Keratinocyte (primary cell): ENCODE data around the gene XRCC1. TPM values are rescaled to one million over a fixed set of nuclear protein-coding genes. Genes with fewer than 3 reads are reported as not detected.

Source experiments
- DNase-seq: peaks from one replicate; pipeline ENCODE4 v3.0.0-alpha.2; 2011; ENCODE audit warnings: low read depth, missing footprints, low spot score
- FAIRE-seq: peaks from 2 replicates; lab custom pipeline; 2011; peaks lifted over from hg19 to GRCh38; lab: Jason Lieb, UNC
- H2AFZ ChIP-seq: 2 replicates; pipeline ENCODE4 v1.6.0; 2012; ENCODE audit warnings: low read length, control low read depth, inconsistent platforms; ENCODE audit not compliant: control insufficient read depth
- H3K27ac ChIP-seq: 2 replicates; pipeline ENCODE4 v1.5.1; 2011; ENCODE audit warnings: low read length; ENCODE audit not compliant: control insufficient read depth, insufficient read depth
- H3K27me3 ChIP-seq: 3 replicates; pipeline ENCODE4 v1.6.0; 2011; ENCODE audit warnings: low read length; ENCODE audit not compliant: control insufficient read depth, insufficient read depth; ENCODE audit errors: extremely low read depth
- H3K36me3 ChIP-seq, 2 experiments: 2 replicates in 1 of 2; 3 replicates in 1 of 2; pipeline ENCODE4 v1.5.1; 2011; ENCODE audit warnings: low read length in 2 of 2, mild to moderate bottlenecking in 1 of 2; ENCODE audit not compliant: control insufficient read depth in 2 of 2, insufficient read depth in 2 of 2; ENCODE audit errors: extremely low read depth in 1 of 2
- H3K4me1 ChIP-seq: 3 replicates; pipeline ENCODE4 v1.5.1; 2011; ENCODE audit warnings: low read length; ENCODE audit not compliant: control insufficient read depth, insufficient read depth; ENCODE audit errors: extremely low read depth
- H3K4me2 ChIP-seq: 3 replicates; pipeline ENCODE4 v1.6.0; 2011; ENCODE audit warnings: low read depth, low read length; ENCODE audit not compliant: control insufficient read depth, insufficient read depth; ENCODE audit errors: extremely low read depth
- H3K4me3 ChIP-seq, 3 experiments: fragments of 200-600 bp in 1 of 3; sonication (generic) in 1 of 3; 2 replicates in 2 of 3; 3 replicates in 1 of 3; pipeline ENCODE4 v1.5.1; 2011 to 2016; ENCODE audit warnings: low read length in 3 of 3, mild to moderate bottlenecking in 3 of 3, control low read depth in 2 of 3, inconsistent platforms in 1 of 3, low read depth in 1 of 3, mixed read lengths in 1 of 3, mixed run types in 1 of 3, moderate library complexity in 1 of 3; ENCODE audit not compliant: control insufficient read depth in 2 of 3, insufficient read depth in 2 of 3; ENCODE audit errors: extremely low read depth in 1 of 3
- H3K79me2 ChIP-seq: 2 replicates; pipeline ENCODE4 v1.6.0; 2012; ENCODE audit warnings: low read length; ENCODE audit not compliant: control insufficient read depth, insufficient read depth
- H3K9ac ChIP-seq: 3 replicates; pipeline ENCODE4 v1.6.0; 2011; ENCODE audit warnings: low read length; ENCODE audit not compliant: control insufficient read depth, insufficient read depth; ENCODE audit errors: extremely low read depth
- H3K9me1 ChIP-seq: 3 replicates; pipeline ENCODE4 v1.6.0; 2011; ENCODE audit warnings: low read length; ENCODE audit not compliant: control insufficient read depth, insufficient read depth; ENCODE audit errors: extremely low read depth
- H3K9me3 ChIP-seq: 2 replicates; pipeline ENCODE4 v1.5.1; 2012; ENCODE audit warnings: low read depth, low read length; ENCODE audit not compliant: control insufficient read depth
- H4K20me1 ChIP-seq: 3 replicates; pipeline ENCODE4 v1.6.0; 2011; ENCODE audit warnings: low read length; ENCODE audit not compliant: control insufficient read depth, insufficient read depth; ENCODE audit errors: extremely low read depth
- EZH2 ChIP-seq: IDR thresholded peaks from one replicate; pipeline ENCODE4 v1.6.1; 2012; ENCODE audit warnings: inconsistent platforms, mild to moderate bottlenecking, low read length, moderate library complexity
- dilution Hi-C: fragments of 300-500 bp; cut with MboI; formaldehyde crosslinking; loops from one replicate; pipeline ENCODE4 v1.7.0; 2020; ENCODE audit warnings: low sequenced_read_pairs; ENCODE audit not compliant: extremely low pct_ligation_motif_present
- polyA plus RNA-seq, 5 experiments: library from polyadenylated mRNA; depleted of rRNA in 3 of 5; stranded (reverse) in 3 of 5; stranded (forward) in 1 of 5; unstranded in 1 of 5; fragments of >200 nt; gene quantifications; 1 replicate in 1 of 5; 2 replicates in 3 of 5; 3 replicates in 1 of 5; pipeline versions ENCODE4 v1.2.1 to v1.2.3, GENCODE V29; 2011 to 2012; ENCODE audit warnings: missing spikeins in 2 of 5, low read depth in 1 of 5, low replicate concordance in 1 of 5
- TF ChIP-seq, protein P1 (sequence below), 3 experiments: IDR thresholded peaks in 1 of 3; conservative IDR thresholded peaks in 1 of 3; optimal IDR thresholded peaks in 1 of 3; 2 replicates in 2 of 3; 3 replicates in 1 of 3; pipeline versions ENCODE3 to v1.5.1; 2011; ENCODE audit warnings: low read length in 3 of 3, mild to moderate bottlenecking in 3 of 3, moderate library complexity in 2 of 3, control low read depth in 1 of 3, inconsistent platforms in 1 of 3; ENCODE audit not compliant: insufficient read depth in 2 of 3; ENCODE audit errors: extremely low read depth in 1 of 3

Gene XRCC1
- polyA plus RNA-seq, 1 donor (not counting 4 experiments of a cell fraction or from before 2014, with no cell fraction given): 16.3 TPM

DNA sequence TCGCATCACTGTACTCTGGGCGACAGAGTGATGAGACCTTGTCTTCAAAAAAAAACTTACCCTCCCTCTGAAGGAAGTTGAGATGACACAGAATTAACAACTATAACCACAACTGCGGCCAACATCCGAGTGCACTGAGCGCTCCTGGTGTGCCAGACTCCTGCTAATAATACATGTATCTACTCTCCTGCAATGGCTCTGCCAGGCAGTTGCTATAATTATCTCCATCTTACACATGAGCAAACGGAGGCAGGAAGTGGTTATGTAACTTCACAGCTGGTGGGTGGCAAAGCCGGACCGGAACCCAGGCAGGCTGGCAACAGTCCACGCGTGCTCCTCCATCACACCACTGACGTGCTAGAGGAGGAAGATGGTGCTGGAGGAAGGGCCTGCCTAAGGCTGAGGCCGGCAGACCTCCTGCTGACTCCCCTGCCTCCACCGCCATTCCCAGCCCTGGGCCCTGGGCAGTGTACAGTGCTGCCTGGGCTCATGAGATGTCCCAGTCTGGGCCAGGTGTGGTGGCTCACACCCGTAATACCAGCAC lies 12.6 kb downstream of the XRCC1 start:
- Histone ChIP-seq H3K4me3 (no peak overlapping the region), H3K4me2 (no peak overlapping the region), H3K79me2 (no peaks in the 10 kb centered on the region), H3K4me1 (no peaks in the 10 kb centered on the region), H3K27me3 (no peaks in the 10 kb centered on the region), H3K27ac (no peak overlapping the region), H2AFZ (no peak overlapping the region), H3K9me3 (no peaks in the 10 kb centered on the region), H3K9me1 (no peaks in the 10 kb centered on the region), H3K36me3 (peaks cover 1 to 3% of the 10 kb centered on the region in 2 experiments), H3K9ac (no peak overlapping the region), H4K20me1 (no peaks in the 10 kb centered on the region)
- FAIRE-seq (peak; percentile 58), DNase-seq (no peak)
- dilution Hi-C loops: no loop called here
- TF ChIP-seq EZH2: no peak
- TF ChIP-seq, protein P1, sequence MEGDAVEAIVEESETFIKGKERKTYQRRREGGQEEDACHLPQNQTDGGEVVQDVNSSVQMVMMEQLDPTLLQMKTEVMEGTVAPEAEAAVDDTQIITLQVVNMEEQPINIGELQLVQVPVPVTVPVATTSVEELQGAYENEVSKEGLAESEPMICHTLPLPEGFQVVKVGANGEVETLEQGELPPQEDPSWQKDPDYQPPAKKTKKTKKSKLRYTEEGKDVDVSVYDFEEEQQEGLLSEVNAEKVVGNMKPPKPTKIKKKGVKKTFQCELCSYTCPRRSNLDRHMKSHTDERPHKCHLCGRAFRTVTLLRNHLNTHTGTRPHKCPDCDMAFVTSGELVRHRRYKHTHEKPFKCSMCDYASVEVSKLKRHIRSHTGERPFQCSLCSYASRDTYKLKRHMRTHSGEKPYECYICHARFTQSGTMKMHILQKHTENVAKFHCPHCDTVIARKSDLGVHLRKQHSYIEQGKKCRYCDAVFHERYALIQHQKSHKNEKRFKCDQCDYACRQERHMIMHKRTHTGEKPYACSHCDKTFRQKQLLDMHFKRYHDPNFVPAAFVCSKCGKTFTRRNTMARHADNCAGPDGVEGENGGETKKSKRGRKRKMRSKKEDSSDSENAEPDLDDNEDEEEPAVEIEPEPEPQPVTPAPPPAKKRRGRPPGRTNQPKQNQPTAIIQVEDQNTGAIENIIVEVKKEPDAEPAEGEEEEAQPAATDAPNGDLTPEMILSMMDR (optimal IDR thresholded peaks at IDR 0.05 in 1 of 3, IDR thresholded peaks at IDR 0.05 in 1 of 3, conservative IDR thresholded peaks at IDR 0.05 in 1 of 3; ENCODE audit: extremely low read depth in 1 of 3, insufficient read depth in 2 of 3, low read length in 3 of 3): no peak

DNA sequence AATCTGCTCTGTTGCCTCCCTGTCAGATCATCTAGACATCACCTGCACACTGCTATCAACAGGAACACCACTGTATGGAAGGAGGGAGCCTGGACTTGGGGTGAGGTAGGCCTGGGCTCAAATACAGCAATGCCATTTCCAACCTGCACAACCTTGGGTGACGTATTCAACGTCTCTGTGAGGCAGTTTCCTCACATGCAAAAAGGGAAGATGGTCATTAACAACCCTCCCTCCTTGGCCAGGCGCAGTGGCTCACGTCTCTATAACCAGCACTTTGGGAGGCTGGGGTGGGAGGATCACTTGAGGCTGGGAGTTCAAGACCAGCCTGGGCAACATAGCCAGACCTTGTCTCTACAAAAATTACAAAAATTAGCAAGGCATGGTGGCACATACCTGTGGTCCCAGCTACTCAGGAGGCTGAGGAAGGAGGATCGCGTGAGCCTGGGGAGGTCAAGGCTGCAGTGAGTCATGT lies 13.1 kb downstream of the XRCC1 start:
- H3K9ac ChIP-seq: no peak overlapping the region
- no peaks in the 10 kb centered on the region for H3K79me2 ChIP-seq
- no peaks in the 10 kb centered on the region for H3K4me1 ChIP-seq
- no peak for DNase-seq
- no peaks in the 10 kb centered on the region for H3K9me3 ChIP-seq
- no peak for FAIRE-seq
- no peaks in the 10 kb centered on the region for H3K27me3 ChIP-seq
- TF ChIP-seq EZH2: no peak
- TF ChIP-seq, protein P1 (optimal IDR thresholded peaks at IDR 0.05 in 1 of 3, IDR thresholded peaks at IDR 0.05 in 1 of 3, conservative IDR thresholded peaks at IDR 0.05 in 1 of 3; ENCODE audit: extremely low read depth in 1 of 3, insufficient read depth in 2 of 3, low read length in 3 of 3): no peak
- H3K4me2 ChIP-seq: no peak overlapping the region
- dilution Hi-C loops: no loop called here
- no peak overlapping the region for H3K4me3 ChIP-seq
- H3K27ac ChIP-seq: no peak overlapping the region
- no peak overlapping the region for H2AFZ ChIP-seq
- peaks cover 1 to 3% of the 10 kb centered on the region in 2 experiments for H3K36me3 ChIP-seq
- H4K20me1 ChIP-seq: no peaks in the 10 kb centered on the region
- H3K9me1 ChIP-seq: no peaks in the 10 kb centered on the region
